ENCODE results near the gene PCDH9.

GRCh38 chr13:67131393-67131792, 98.7 kb downstream of the PCDH9 start:
- no peak for TF ChIP-seq CEBPZ (IDR thresholded peaks at IDR 0.05; ENCODE audit: low read depth, low read length)
- TF ChIP-seq NRF1 (conservative IDR thresholded peaks at IDR 0.05; ENCODE audit: low read depth, low read length): no peak
- TF ChIP-seq CTCF (IDR thresholded peaks at IDR 0.05 in 2 of 3, conservative IDR thresholded peaks at IDR 0.05 in 1 of 3; ENCODE audit: control insufficient read depth in 2 of 3, extremely low read depth in 1 of 3, insufficient read depth in 1 of 3, low read depth in 3 of 3, low read length in 3 of 3): no peak
- TF ChIP-seq EP300 (IDR thresholded peaks at IDR 0.05; ENCODE audit: borderline replicate concordance in 1 of 2, control insufficient read depth in 1 of 2, low read depth in 2 of 2, low read length in 2 of 2): no peak
- no peak for TF ChIP-seq EZH2 (IDR thresholded peaks at IDR 0.05; ENCODE audit: borderline replicate concordance, control insufficient read depth, low read depth, low read length)
- no peak for TF ChIP-seq RAD21 (IDR thresholded peaks at IDR 0.05; ENCODE audit: insufficient read depth, low read depth, low read length)
- no peak for TF ChIP-seq TCF12 (IDR thresholded peaks at IDR 0.05; ENCODE audit: low read depth, low read length)
- no peak for TF ChIP-seq SIX5 (IDR thresholded peaks at IDR 0.05; ENCODE audit: low read depth, low read length, severe bottlenecking)
- TF ChIP-seq PML (IDR thresholded peaks at IDR 0.05; ENCODE audit: low read length): no peak
- no peak for TF ChIP-seq SMAD1 (IDR thresholded peaks at IDR 0.05; ENCODE audit: low read depth, partially characterized antibody)
- no peak for TF ChIP-seq POLR2A (IDR thresholded peaks at IDR 0.05; ENCODE audit: low read depth, low read length)
- no peak for TF ChIP-seq ZBTB4 (CRISPR knock-in tag; IDR thresholded peaks at IDR 0.05)
- TF ChIP-seq ETV6 (conservative IDR thresholded peaks at IDR 0.05 in 1 of 2, IDR thresholded peaks at IDR 0.05 in 1 of 2; ENCODE audit: borderline replicate concordance in 1 of 2, low read depth in 1 of 2): no peak
- TF ChIP-seq LARP7 (IDR thresholded peaks at IDR 0.05): no peak
